Sigmoid colon (tissue), 7 donors: Measurements from ENCODE around the gene BOD1L1. TPM values are rescaled to one million over a fixed set of nuclear protein-coding genes. Genes with fewer than 3 reads are reported as not detected.

Experiments
- DNase-seq: peaks from one replicate; pipeline ENCODE4 v3.0.0-alpha.2; 2019
- H3K27ac ChIP-seq, 4 donors: fragments of 200-600 bp; sonication (generic); one replicate each; pipeline ENCODE4 v1.5.1; 2016 to 2019; ENCODE audit warnings: mild to moderate bottlenecking in 1 of 4
- H3K27me3 ChIP-seq, 3 donors: fragments of 200-600 bp; sonication (generic); one replicate each; pipeline ENCODE4 v1.5.1; 2019; ENCODE audit warnings: mild to moderate bottlenecking in 1 of 3
- H3K36me3 ChIP-seq, 4 donors: fragments of 200-600 bp; sonication (generic); one replicate each; pipeline ENCODE4 v1.5.1; 2016 to 2019
- H3K4me1 ChIP-seq, 4 donors: fragments of 200-600 bp; sonication (generic); one replicate each; pipeline ENCODE4 v1.5.1; 2017 to 2019
- H3K4me3 ChIP-seq, 4 donors: fragments of 200-600 bp; sonication (generic); one replicate each; pipeline ENCODE4 v1.5.1; 2017 to 2019; ENCODE audit warnings: mild to moderate bottlenecking in 2 of 4, moderate library complexity in 1 of 4
- H3K9me3 ChIP-seq, 4 donors: fragments of 200-600 bp in 3 of 4; sonication (generic) in 3 of 4; one replicate each; pipeline versions ENCODE4 v1.5.1 to v1.6.1; 2013 to 2019
- CTCF ChIP-seq, 4 experiments: fragments of 450-650 bp in 3 of 4; fragments of 200-600 bp in 1 of 4; IDR thresholded peaks; one replicate each; pipeline ENCODE4 v1.5.1; 2016 to 2019; ENCODE audit warnings: antibody characterized with exemption in 4 of 4, mild to moderate bottlenecking in 3 of 4, moderate library complexity in 2 of 4
- EP300 ChIP-seq, 4 donors: sonication (generic); formaldehyde crosslinking; IDR thresholded peaks; one replicate each; pipeline ENCODE4 v1.6.1; 2017; ENCODE audit warnings: antibody characterized with exemption in 4 of 4
- POLR2A ChIP-seq, 2 donors: fragments of 450-650 bp; IDR thresholded peaks; one replicate each; pipeline ENCODE4 v1.6.1; 2016; ENCODE audit warnings: antibody characterized with exemption in 2 of 2, mild to moderate bottlenecking in 2 of 2, moderate library complexity in 2 of 2
- POLR2AphosphoS5 ChIP-seq, 4 donors: sonication (generic); formaldehyde crosslinking; IDR thresholded peaks; one replicate each; pipeline ENCODE4 v1.6.1; 2017; ENCODE audit warnings: antibody characterized with exemption in 4 of 4
- WGBS, 2 donors: extraction: QIAGEN DNeasy Blood & Tissue Kit; methylation state at CpG; one replicate each; pipeline ENCODE4 v1.1.7; 2013; 5-methylcytosine and 5-hydroxymethylcytosine counted together
- intact Hi-C: fragments of 100-400 bp; cut with DNase I; formaldehyde crosslinking; loops from one replicate; pipeline ENCODE4 v1.15.1; 2023
- polyA plus RNA-seq, 3 donors: library from polyadenylated mRNA; stranded (reverse); fragments of 200-250 nt; gene quantifications; one replicate each; pipeline ENCODE4 v1.2.3, GENCODE V29; 2013
- total RNA-seq, 4 donors: library from RNA; depleted of rRNA; stranded (reverse); fragments of >200 nt; gene quantifications; one replicate each; pipeline ENCODE4 v1.1.0, GENCODE V29; 2016
- donor health status: healthy with polysubstance abuse.
- donor health status: Bipolar disorder and iron deficiency.
- donor health status: healthy.

BOD1L1 gene
- total and polyA plus RNA-seq, 7 donors: 8.3 to 46.0 (median 34.3) TPM

GRCh38 chr4:13601048-13601447 lies 26.5 kb downstream of the BOD1L1 start:
- Histone ChIP-seq H3K9me3 (no peaks in the 10 kb centered on the region), H3K27me3 (no peaks in the 10 kb centered on the region), H3K4me3 (no peak overlapping the region), H3K27ac (no peak overlapping the region), H3K36me3 (peaks cover 12 to 80% (median 33%) of the 10 kb centered on the region in 4 donors), H3K4me1 (no peaks in the 10 kb centered on the region)
- 77 to 92% methylated on average over 3 of the region's 3 CpGs for WGBS, 2 donors
- DNase-seq: no peak
- TF ChIP-seq POLR2A (IDR thresholded peaks at IDR 0.05) (no peak), EP300 (IDR thresholded peaks at IDR 0.05) (no peak), CTCF (IDR thresholded peaks at IDR 0.05) (no peak), POLR2AphosphoS5 (IDR thresholded peaks at IDR 0.05) (no peak)
- intact Hi-C loops: no loop called here

DNA sequence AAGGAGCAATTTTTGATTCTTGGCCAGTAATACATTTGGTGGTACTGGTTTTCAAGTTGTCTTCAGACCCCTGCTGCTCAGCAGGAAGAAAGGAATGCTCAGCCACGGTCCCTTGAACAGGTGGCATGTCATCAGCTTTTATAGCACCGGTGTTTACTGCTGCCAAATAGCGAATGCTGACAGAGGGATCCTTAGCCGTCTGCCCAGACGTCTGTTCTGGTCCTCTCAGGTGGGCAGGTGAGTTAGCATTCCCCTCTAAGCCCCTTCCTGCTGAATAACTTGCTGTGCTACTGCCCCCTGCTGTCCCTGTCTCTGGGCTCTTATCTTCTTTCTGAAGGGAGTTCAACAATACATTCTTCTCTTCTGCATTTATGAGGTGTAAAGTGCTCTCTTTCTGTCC lies 28.4 kb downstream of the BOD1L1 start:
- Histone ChIP-seq H3K4me3 (no peak overlapping the region), H3K4me1 (no peaks in the 10 kb centered on the region), H3K36me3 (peaks cover 5 to 80% (median 23%) of the 10 kb centered on the region in 4 donors), H3K27me3 (no peaks in the 10 kb centered on the region), H3K27ac (peak overlapping the region in 1 of 4 donors; percentile 15), H3K9me3 (no peaks in the 10 kb centered on the region)
- no peak for DNase-seq
- intact Hi-C loops: no loop called here
- 52 to 68% methylated on average over 5 of the region's 5 CpGs for WGBS, 2 donors
- TF ChIP-seq POLR2A (IDR thresholded peaks at IDR 0.05): no peak
- no peak for TF ChIP-seq POLR2AphosphoS5 (IDR thresholded peaks at IDR 0.05)
- TF ChIP-seq EP300 (IDR thresholded peaks at IDR 0.05): no peak
- TF ChIP-seq CTCF (IDR thresholded peaks at IDR 0.05): no peak

DNA sequence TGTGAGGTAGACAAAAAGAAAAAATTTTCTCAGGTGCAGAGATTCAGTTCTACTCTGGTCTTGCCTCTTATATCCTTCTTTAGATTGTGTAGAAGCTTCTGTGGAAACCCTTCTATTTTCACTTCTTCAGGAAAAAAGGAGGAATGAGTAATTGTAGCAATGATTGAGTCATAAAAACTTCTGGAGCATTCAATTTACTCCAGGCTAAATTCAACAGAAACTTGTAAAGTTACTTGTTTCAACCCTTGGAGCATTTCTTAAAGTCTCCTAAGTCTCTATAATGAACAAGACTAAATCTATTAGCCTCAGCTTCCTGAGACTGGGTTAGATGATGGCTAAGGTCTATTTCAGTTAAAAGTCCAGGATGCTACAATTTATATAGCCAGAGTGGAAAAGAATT lies 29.9 kb downstream of the BOD1L1 start:
- no peak for TF ChIP-seq POLR2AphosphoS5 (IDR thresholded peaks at IDR 0.05)
- no peak for TF ChIP-seq CTCF (IDR thresholded peaks at IDR 0.05)
- no peak for TF ChIP-seq POLR2A (IDR thresholded peaks at IDR 0.05)
- TF ChIP-seq EP300 (IDR thresholded peaks at IDR 0.05): no peak
- no peak for DNase-seq
- Histone ChIP-seq H3K9me3 (no peaks in the 10 kb centered on the region), H3K4me1 (peaks cover 0 to 7% (median 1%) of the 10 kb centered on the region in 4 donors), H3K27me3 (no peaks in the 10 kb centered on the region), H3K36me3 (peaks cover 0 to 78% (median 16%) of the 10 kb centered on the region in 4 donors), H3K27ac (no peak overlapping the region), H3K4me3 (no peak overlapping the region)
- intact Hi-C loops: no loop called here

GRCh38 chr4:13597141-13597540 lies 30.4 kb downstream of the BOD1L1 start:
- no peak for TF ChIP-seq CTCF (IDR thresholded peaks at IDR 0.05)
- TF ChIP-seq POLR2AphosphoS5 (IDR thresholded peaks at IDR 0.05): no peak
- TF ChIP-seq POLR2A (IDR thresholded peaks at IDR 0.05): no peak
- no peak for TF ChIP-seq EP300 (IDR thresholded peaks at IDR 0.05)
- no peaks in the 10 kb centered on the region for H3K27me3 ChIP-seq

GRCh38 chr4:13592220-13592619 lies 35.3 kb downstream of the BOD1L1 start:
- intact Hi-C loops: no loop called here
- peaks cover 0 to 93% (median 10%) of the 10 kb centered on the region in 4 donors for H3K36me3 ChIP-seq
- DNase-seq: no peak
- TF ChIP-seq POLR2A (IDR thresholded peaks at IDR 0.05): no peak
- peak; percentile 44 to 74 (median 71) for TF ChIP-seq POLR2AphosphoS5 (IDR thresholded peaks at IDR 0.05)
- TF ChIP-seq CTCF (IDR thresholded peaks at IDR 0.05): no peak
- TF ChIP-seq EP300 (IDR thresholded peaks at IDR 0.05): peak in 1 of 4 donors; percentile 41
- H3K9me3 ChIP-seq: no peaks in the 10 kb centered on the region
- H3K27me3 ChIP-seq: no peaks in the 10 kb centered on the region
- H3K27ac ChIP-seq: peak overlapping the region in 3 of 4 donors; percentile 19 to 69 (median 60)
- no peak overlapping the region for H3K4me3 ChIP-seq
- WGBS, 2 donors: 88 to 93% methylated on average over 4 of the region's 4 CpGs
- peaks cover 0 to 18% (median 8%) of the 10 kb centered on the region in 4 donors for H3K4me1 ChIP-seq

More at GRCh38 chr4:13597141-13597540, 30.4 kb downstream of the BOD1L1 start:
- no peak overlapping the region for H3K27ac ChIP-seq
- H3K4me1 ChIP-seq: peaks cover 0 to 11% (median 3%) of the 10 kb centered on the region in 4 donors
- intact Hi-C loops: no loop called here
- peaks cover 0 to 75% (median 11%) of the 10 kb centered on the region in 4 donors for H3K36me3 ChIP-seq
- H3K4me3 ChIP-seq: no peak overlapping the region
- H3K9me3 ChIP-seq: no peaks in the 10 kb centered on the region
- DNase-seq: no peak
